Measurements from ENCODE around the gene MYH3.
A peak's percentile ranks its signal among the peaks of the same experiment; 100 is the strongest.

The MYH3 gene

GRCh38 chr17:10648956-10649355 lies 8.2 kb downstream of the MYH3 start:
- DNase-seq = no peak

- no peak for DNase-seq
Observed at GRCh38 chr17:10648381-10648780, 8.7 kb downstream of the MYH3 start.

GRCh38 chr17:10646392-10646990 lies 10.6 kb downstream of the MYH3 start:
- DNase-seq = peak; percentile 14 to 62 (median 56)

- no peak for DNase-seq
Observed at GRCh38 chr17:10640475-10640874, 16.6 kb downstream of the MYH3 start.

GRCh38 chr17:10638151-10638550 lies 19.0 kb downstream of the MYH3 start:
- no peak for DNase-seq

GRCh38 chr17:10635290-10635689 lies 21.8 kb downstream of the MYH3 start:
- DNase-seq = no peak

- peak in 2 of 5 experiments; percentile 12 to 21 for DNase-seq
Observed at GRCh38 chr17:10633738-10634379, 23.2 kb downstream of the MYH3 start.

- DNase-seq = no peak
Observed at GRCh38 chr17:10631701-10632100, 25.4 kb downstream of the MYH3 start.

GRCh38 chr17:10631048-10631700 lies 25.9 kb downstream of the MYH3 start:
- no peak for DNase-seq

GRCh38 chr17:10629706-10630105 lies 27.4 kb downstream of the MYH3 start:
- DNase-seq = no peak

GRCh38 chr17:10628756-10629155 lies 28.4 kb downstream of the MYH3 start:
- no peak for DNase-seq

GRCh38 chr17:10626390-10626789 lies 30.7 kb downstream of the MYH3 start:
- DNase-seq = no peak

GRCh38 chr17:10624969-10625368 lies 32.1 kb downstream of the MYH3 start:
- DNase-seq = no peak

GRCh38 chr17:10623737-10624338 lies 33.3 kb downstream of the MYH3 start:
- no peak for DNase-seq

- no peak for DNase-seq
Observed at GRCh38 chr17:10622617-10623485, 34.3 kb downstream of the MYH3 start.

GRCh38 chr17:10621397-10621796 lies 35.7 kb downstream of the MYH3 start:
- no peak for DNase-seq

- no peak for DNase-seq
Observed at GRCh38 chr17:10620823-10621222, 36.3 kb downstream of the MYH3 start.

GRCh38 chr17:10618202-10618635 lies 38.9 kb downstream of the MYH3 start:
- DNase-seq = peak in 4 of 5 experiments; percentile 9 to 70 (median 29)

- no peak for DNase-seq
Observed at GRCh38 chr17:10617120-10617505, 40.0 kb downstream of the MYH3 start.

- peak; percentile 27 to 66 (median 49) for DNase-seq
Observed at GRCh38 chr17:10616502-10617119, 40.5 kb downstream of the MYH3 start.

- peak in 1 of 5 experiments; percentile 12 for DNase-seq
Observed at GRCh38 chr17:10614536-10615155, 42.5 kb downstream of the MYH3 start.
